ENCODE data around the gene GAN.

Gene GAN

DNA sequence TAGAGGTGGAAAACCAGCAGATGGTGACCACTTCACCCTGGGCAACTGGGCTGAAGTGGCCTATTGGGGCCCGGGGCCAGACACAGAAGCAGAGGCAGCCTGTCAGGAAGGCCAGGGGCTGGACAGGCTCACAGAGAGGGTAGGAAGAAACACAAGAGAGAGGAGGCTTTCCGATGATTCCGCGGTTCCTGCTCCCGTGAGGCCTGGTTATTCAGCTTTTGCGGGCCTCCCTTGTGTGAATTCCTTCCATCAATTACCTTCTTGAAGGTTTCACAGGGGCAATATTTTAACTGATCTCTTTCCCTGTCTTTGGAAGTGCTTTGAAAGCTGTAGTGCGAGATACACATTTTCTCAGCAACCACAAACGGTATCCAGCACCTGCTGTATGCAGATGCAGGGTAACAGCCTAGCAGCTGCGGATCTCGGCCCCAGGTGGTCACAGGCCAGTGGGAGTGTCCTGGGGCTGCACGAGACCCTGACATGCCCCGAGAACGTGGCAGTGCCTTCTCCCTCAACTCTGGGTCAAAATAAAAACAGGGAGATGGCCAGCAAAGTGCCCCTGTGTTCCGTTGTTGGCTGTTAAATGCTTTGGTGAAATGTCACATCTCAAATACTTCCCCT is 118.3 kb downstream of the GAN start:
- DNase-seq: no peak

DNA sequence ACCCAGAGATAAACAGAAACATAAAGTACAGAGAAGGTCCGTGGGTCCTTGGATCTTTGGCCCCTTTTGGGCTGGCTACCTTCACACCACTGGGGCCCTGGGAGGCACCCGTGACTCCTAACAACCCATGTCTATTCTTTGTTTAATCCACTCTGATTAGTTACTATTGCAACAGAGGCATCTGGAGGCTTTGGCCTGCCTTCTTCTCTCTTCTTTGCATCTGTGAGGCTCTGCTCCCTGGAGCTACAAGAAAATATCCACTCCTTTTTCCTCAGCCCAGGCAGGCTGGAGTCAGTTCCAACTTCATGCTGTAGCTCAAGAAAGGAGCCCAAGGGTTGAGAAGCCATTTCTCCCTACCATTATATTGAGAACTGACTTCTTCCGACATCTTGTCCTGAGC is 120.3 kb downstream of the GAN start:
- DNase-seq: no peak

DNA sequence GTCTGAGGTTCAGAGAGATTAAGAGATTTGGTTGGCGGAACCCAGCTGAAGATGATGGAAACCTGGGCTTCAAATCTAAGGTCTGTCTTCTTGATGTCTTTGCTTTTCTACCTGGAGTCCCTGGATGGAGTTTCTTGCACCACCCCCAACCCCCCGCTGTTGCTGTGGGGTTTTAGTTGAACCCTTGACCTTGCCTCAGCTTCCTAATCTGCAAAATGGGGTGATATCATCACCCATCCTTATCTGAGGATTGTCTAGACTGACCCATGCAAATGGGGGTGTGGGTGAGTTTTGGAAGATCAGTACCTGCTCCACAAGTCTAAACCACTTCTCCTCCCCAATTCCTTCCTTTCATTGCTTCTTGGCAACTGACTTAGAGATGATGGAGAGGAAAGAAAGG is 120.8 kb downstream of the GAN start:
- no peak for DNase-seq

DNA sequence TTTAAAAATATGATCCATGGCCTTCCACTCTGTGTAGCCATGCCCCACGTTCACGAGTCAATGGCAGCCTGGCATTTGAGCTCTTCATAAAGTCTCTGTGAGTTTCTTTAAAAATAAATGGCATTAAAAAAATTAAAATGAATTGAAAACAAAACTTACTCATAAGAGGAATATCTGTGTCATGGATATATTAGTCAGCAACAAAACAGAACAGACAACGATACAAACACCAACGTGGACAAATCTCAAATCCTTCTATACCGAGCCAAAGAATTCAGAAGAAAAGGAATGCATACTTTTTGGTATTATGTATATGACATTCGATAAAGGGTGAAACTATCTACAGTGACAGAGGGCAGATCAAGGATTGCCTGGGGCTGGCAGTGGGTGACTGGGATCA is 121.6 kb downstream of the GAN start:
- no peak for DNase-seq

DNA sequence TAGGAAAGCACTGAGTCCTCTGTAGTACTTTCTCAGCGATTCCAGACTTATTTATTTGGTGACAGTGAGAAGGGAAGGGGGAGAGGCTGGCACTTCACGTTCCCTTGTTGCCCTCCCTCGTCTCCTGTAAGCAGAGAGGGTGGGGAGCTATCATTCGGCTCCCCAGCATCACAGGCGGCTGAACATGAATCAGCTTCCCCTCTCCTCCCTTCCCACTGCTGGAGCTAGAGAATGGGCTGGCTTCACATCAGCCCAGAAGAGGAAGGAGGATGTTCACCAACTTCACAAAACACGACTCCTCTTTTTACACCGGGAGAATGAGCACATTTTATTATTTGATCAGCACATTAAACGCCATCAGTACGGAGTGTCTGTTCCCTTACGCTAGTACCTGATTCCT is 123.1 kb downstream of the GAN start:
- no peak for DNase-seq

Data from SW 1271 (cell line).